ENCODE measurements around the gene MAML3.

The MAML3 gene

GRCh38 chr4:139814323-139815015, 339.5 kb downstream of the MAML3 start:
- no peak for TF ChIP-seq EGR1 (IDR thresholded peaks at IDR 0.05)
- TF ChIP-seq MAX (IDR thresholded peaks at IDR 0.05), result no peak
- no peak for TF ChIP-seq REST (IDR thresholded peaks at IDR 0.05; ENCODE audit: low read depth)
- TF ChIP-seq RAD21 (IDR thresholded peaks at IDR 0.05; ENCODE audit: low read depth), result no peak

GRCh38 chr4:139813881-139814280, 340.1 kb downstream of the MAML3 start:
- no peak for TF ChIP-seq ZBTB7A (IDR thresholded peaks at IDR 0.05; ENCODE audit: low read depth)
- TF ChIP-seq FOXM1 (IDR thresholded peaks at IDR 0.05; ENCODE audit: borderline replicate concordance, low read depth), result no peak
- no peak for TF ChIP-seq EP300 (IDR thresholded peaks at IDR 0.05; ENCODE audit: borderline replicate concordance)
- TF ChIP-seq MAX (IDR thresholded peaks at IDR 0.05), result no peak
- TF ChIP-seq CEBPB (IDR thresholded peaks at IDR 0.05), result no peak
- no peak for TF ChIP-seq NFIC (IDR thresholded peaks at IDR 0.05)
- TF ChIP-seq TCF12 (IDR thresholded peaks at IDR 0.05; ENCODE audit: low read depth), result no peak
- TF ChIP-seq TEAD4 (IDR thresholded peaks at IDR 0.05), result no peak

- TF ChIP-seq TCF12 (IDR thresholded peaks at IDR 0.05; ENCODE audit: low read depth) (no peak), ZBTB7A (IDR thresholded peaks at IDR 0.05; ENCODE audit: low read depth) (no peak), TAF1 (IDR thresholded peaks at IDR 0.05; ENCODE audit: low read depth) (no peak), MAX (IDR thresholded peaks at IDR 0.05) (no peak), TEAD4 (IDR thresholded peaks at IDR 0.05) (no peak), CEBPB (IDR thresholded peaks at IDR 0.05) (no peak), YY1 (IDR thresholded peaks at IDR 0.05; ENCODE audit: low read depth) (no peak), REST (IDR thresholded peaks at IDR 0.05; ENCODE audit: low read depth) (no peak), CREB1 (IDR thresholded peaks at IDR 0.05; ENCODE audit: low read depth) (no peak), NFIC (IDR thresholded peaks at IDR 0.05) (no peak), USF1 (IDR thresholded peaks at IDR 0.05) (no peak), FOXM1 (IDR thresholded peaks at IDR 0.05; ENCODE audit: borderline replicate concordance, low read depth) (no peak), EGR1 (IDR thresholded peaks at IDR 0.05) (no peak), EP300 (IDR thresholded peaks at IDR 0.05; ENCODE audit: borderline replicate concordance) (no peak), RAD21 (IDR thresholded peaks at IDR 0.05; ENCODE audit: low read depth) (no peak)
Measured at GRCh38 chr4:139810710-139811109, 343.3 kb downstream of the MAML3 start.

GRCh38 chr4:139809757-139810140, 344.2 kb downstream of the MAML3 start:
- TF ChIP-seq ZBTB7A (IDR thresholded peaks at IDR 0.05; ENCODE audit: low read depth) (no peak), TEAD4 (IDR thresholded peaks at IDR 0.05) (no peak), NFIC (IDR thresholded peaks at IDR 0.05) (no peak), EGR1 (IDR thresholded peaks at IDR 0.05) (no peak), FOXM1 (IDR thresholded peaks at IDR 0.05; ENCODE audit: borderline replicate concordance, low read depth) (no peak)

- TF ChIP-seq TAF1 (IDR thresholded peaks at IDR 0.05; ENCODE audit: low read depth), result no peak
Measured at GRCh38 chr4:139808808-139809756, 344.9 kb downstream of the MAML3 start.

- TF ChIP-seq ZBTB7A (IDR thresholded peaks at IDR 0.05; ENCODE audit: low read depth) (no peak), YY1 (IDR thresholded peaks at IDR 0.05; ENCODE audit: low read depth) (no peak), MAX (IDR thresholded peaks at IDR 0.05) (no peak), CREB1 (IDR thresholded peaks at IDR 0.05; ENCODE audit: low read depth) (no peak), TAF1 (IDR thresholded peaks at IDR 0.05; ENCODE audit: low read depth) (no peak), FOXM1 (IDR thresholded peaks at IDR 0.05; ENCODE audit: borderline replicate concordance, low read depth) (no peak), USF1 (IDR thresholded peaks at IDR 0.05) (no peak), EGR1 (IDR thresholded peaks at IDR 0.05) (no peak), NFIC (IDR thresholded peaks at IDR 0.05) (no peak), TEAD4 (IDR thresholded peaks at IDR 0.05) (no peak), CEBPB (IDR thresholded peaks at IDR 0.05) (no peak), EP300 (IDR thresholded peaks at IDR 0.05; ENCODE audit: borderline replicate concordance) (no peak), REST (IDR thresholded peaks at IDR 0.05; ENCODE audit: low read depth) (no peak), TCF12 (IDR thresholded peaks at IDR 0.05; ENCODE audit: low read depth) (no peak), RAD21 (IDR thresholded peaks at IDR 0.05; ENCODE audit: low read depth) (no peak)
Measured at GRCh38 chr4:139808381-139808807, 345.6 kb downstream of the MAML3 start.

All from Ishikawa (cell line).